NCI-H774 (cell line): ENCODE results near the gene CKS1B.
A peak's percentile ranks its signal among the peaks of the same experiment; 100 is the strongest.

ENCODE experiments used
- DNase-seq: peaks from one replicate; lab custom pipeline; 2025; lab: John Stamatoyannopoulos, UW

CKS1B gene

GRCh38 chr1:154974102-154974807 is at the start of gene CKS1B:
Gene CKS1B, plus strand, starts transcription at chr1:154974681. Its CDS starts 65 bp downstream, at chr1:154974746.
- DNase-seq = peak; percentile 100

- no peak for DNase-seq
These were observed 48.9 kb upstream of the CKS1B start for GRCh38 chr1:154925335-154926170.

DNA sequence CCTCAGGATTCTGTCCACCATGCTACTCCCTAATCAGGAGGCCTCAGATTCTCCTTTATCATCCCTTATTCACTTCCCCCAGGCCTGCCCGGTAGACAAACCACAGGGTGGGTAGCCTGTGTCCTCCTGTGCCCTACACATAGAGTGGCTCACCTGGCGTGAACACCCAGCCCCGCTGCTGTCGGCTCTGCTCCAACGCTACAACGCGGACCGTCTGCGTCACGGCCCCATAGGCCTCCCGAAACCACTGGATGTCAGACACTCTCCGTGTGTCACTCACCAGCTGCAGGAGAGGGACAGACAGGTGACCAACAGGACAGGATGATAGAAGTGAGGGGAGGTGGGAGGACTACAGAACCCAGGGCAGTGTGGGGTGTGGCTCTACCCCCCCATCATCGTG is 48.3 kb upstream of the CKS1B start:
- DNase-seq = no peak

- no peak for DNase-seq
These were observed 42.5 kb upstream of the CKS1B start for GRCh38 chr1:154931940-154932487.

- no peak for DNase-seq
These were observed 40.0 kb upstream of the CKS1B start for GRCh38 chr1:154934358-154934948.

GRCh38 chr1:154935749-154936554 is 38.5 kb upstream of the CKS1B start:
- no peak for DNase-seq

DNA sequence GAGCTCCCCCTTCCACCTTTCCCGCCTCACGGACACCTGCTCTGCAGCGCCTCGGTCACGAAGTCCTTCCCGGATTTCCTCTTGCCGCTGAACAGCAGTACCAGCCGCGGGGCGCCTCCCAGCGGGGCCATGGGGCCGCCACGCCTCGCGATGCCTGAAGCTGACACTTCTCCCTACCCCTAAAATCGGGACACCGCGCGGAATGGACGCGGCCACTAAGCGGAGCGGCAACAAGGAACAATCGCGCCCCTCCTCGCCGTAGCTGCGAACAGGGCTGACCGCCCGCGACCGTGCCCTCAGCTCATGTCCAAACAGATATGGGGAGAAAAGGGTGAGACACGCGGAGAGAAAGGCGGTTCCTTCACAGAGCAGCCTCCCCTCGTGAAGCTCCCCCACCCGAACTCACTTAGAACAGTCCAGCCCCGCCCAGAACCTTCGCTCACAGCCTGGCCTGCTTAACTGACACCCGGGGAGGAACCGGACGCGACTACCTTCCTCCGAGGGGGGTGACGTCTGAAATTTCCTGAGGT is 37.9 kb upstream of the CKS1B start, which contains the start of gene PMVK:
Gene PMVK (minus strand): TSS at position 165 of the 530 bp plus-strand sequence. CDS start 34 bp downstream, at position 131.
- DNase-seq = peak; percentile 94

DNA sequence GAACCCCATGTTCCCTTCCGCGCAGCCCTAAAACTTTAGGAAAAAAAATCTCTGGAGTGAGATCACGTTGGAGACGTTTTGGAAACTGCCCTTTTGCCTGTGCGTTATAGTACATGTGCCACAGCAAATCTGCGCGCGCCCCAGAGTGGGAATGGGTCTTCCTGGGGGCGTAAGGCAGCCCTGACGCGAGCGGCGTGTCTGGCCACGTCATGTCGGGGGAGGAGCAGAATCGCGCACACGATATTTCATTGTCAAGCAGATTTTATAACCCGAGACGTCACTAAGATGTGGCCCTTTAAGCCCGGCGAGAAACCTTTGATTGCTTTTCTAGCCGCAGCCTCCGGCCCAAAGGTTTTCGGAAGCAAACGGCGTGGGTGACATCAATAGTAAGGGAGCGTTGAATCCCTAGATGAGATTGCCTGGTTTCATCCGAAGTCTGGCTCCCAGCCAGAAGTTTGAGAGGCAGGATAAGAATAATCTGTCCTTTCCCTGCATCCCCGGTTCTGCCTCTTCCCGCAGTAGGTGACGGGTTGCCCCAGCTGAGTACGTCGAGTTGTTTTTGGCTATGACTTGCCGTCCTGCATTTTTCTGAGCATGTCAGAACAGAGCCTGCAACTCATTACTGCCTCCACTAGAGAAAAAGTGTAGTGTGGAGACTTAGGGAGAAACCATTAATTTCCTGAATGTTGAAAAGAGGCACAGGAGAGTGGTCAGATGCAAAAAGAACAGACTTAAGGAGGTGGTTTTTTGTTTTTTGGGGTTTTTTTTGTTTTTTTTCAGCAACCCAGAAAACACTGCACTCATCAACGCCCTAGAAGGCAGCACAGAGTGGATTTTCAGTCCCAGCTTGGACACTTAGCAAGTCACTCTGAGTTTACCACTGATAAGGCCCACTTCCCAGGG is 37.1 kb upstream of the CKS1B start:
- peak; percentile 88 for DNase-seq

DNA sequence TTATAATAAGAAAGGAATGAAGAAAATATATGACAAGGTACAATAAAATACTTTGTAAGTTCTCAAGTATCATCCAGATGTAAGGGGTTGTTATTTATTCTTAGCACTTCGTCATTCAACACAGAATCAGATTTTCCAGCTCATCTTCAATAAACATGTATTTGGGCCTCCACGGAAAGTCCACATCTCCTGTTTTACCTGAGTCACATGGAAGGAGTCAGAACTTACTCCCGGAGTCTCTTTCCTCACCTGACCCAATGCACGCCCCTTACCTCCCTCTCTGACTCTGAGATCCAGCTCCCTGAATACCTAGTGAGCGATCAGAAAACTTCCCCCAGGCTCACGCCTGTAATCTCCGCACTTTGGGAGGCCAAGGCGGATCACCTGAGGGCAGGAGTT is 36.5 kb upstream of the CKS1B start:
- DNase-seq = no peak

GRCh38 chr1:154938604-154939399 is 35.7 kb upstream of the CKS1B start:
- DNase-seq = no peak

- DNase-seq = no peak
These were observed 34.3 kb upstream of the CKS1B start for GRCh38 chr1:154940213-154940560.

- no peak for DNase-seq
These were observed 33.8 kb upstream of the CKS1B start for GRCh38 chr1:154940651-154941194.

GRCh38 chr1:154941333-154942013 is 33.0 kb upstream of the CKS1B start:
- no peak for DNase-seq

- DNase-seq = no peak
These were observed 30.7 kb upstream of the CKS1B start for GRCh38 chr1:154943649-154944400.

DNA sequence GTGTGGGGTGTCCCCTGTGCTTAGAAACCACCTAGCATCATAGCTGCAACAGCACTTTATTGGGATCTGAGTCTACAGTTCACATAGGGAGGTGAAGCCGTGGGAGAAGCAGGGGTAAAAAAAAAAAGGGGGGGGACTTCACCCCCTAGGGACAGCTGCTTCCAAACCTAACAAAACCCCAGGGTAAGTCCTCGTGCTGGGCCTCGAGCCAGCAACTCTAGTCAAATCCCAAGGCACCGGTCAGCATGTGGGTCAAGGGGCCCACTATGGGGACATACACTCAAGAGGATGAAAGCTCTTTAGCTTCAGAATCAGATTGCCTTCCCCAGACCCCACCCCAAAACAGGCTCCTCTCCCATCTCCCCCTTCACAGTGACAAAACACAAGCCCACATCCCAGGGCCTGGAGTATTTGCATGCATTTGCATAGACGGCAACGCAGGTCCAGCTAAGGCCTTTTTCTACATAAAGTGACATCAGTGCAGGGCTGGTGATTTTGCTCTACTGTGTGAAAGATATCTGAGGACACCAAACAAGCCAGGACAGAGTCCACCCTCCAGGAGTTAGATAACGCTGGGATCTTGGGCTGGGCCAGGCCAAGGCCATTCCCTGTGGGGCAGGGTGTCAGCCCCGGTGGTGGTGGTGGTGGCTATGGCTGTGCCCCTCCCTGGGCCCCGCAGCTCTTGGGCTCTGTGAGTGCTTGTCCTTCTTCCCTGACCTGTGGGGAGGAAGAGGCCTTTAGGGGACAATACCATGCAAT is 29.9 kb upstream of the CKS1B start:
- DNase-seq = no peak

DNA sequence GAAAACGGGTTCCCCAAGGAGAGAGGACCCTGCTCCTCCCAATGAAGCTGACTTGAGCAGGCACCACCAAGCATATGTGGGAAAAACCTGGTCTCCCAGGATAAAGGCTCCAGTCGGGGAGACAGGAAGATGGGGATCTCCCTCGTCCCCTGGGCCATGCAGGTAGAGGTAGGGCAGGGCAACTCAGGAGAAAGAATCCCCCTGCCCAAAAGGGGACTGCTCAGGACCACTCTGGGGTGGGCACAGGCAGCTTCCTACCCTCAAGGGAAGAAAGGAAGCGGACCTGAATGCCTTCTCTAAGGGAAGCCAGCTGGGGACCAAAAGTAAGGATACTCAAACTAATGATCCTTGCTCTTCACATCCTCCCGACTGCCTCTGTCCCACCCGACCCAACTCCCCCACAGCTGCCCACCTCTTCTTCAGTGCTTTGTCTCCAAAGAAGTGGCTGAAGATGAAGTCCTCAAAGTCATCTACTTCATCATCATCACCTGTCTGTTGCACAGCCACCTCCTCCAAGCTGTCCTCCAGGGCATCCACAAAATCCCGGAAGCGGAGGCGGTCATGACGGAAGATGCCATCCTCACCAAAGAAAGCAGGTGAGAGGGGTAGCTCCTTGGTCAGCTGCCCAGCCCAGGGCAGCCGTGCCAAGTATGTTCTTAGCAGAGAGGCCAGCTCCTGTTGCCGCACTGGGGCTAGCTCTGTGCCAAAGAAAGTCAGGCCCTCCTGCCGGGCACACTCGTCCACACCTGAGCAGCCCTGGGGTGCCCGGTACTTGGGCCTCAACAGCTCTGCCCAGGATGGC is 29.1 kb upstream of the CKS1B start:
- no peak for DNase-seq
